H9 (cell line): ENCODE data around the gene FOS. TPM values are rescaled to one million over a fixed set of nuclear protein-coding genes. Genes with fewer than 3 reads are reported as not detected.

Experiments
- DNase-seq: peaks from one replicate; pipeline ENCODE4 v3.0.0-alpha.2; 2017
- H2AFZ ChIP-seq: one replicate; pipeline ENCODE4 v1.6.1; 2013; ENCODE audit warnings: mild to moderate bottlenecking, low read length, control low read depth, moderate library complexity
- H2AK5ac ChIP-seq: 2 replicates; pipeline ENCODE4 v1.6.1; 2013; ENCODE audit warnings: low read length, control low read depth, mixed read lengths; ENCODE audit not compliant: insufficient read length
- H2BK120ac ChIP-seq: one replicate; pipeline ENCODE4 v1.6.1; 2013; ENCODE audit warnings: low read depth, mild to moderate bottlenecking, low read length, control low read depth, inconsistent platforms; ENCODE audit not compliant: poor library complexity, severe bottlenecking
- H2BK12ac ChIP-seq: 2 replicates; pipeline ENCODE4 v1.6.1; 2013; ENCODE audit warnings: low read length, control low read depth, mixed read lengths, low read depth; ENCODE audit not compliant: insufficient read length
- H2BK15ac ChIP-seq: 2 replicates; pipeline ENCODE4 v1.6.1; 2013; ENCODE audit warnings: low read depth, low read length, control low read depth
- H2BK20ac ChIP-seq: one replicate; pipeline ENCODE4 v1.6.1; 2013; ENCODE audit warnings: low read depth, mild to moderate bottlenecking, low read length, control low read depth, inconsistent platforms; ENCODE audit not compliant: poor library complexity, severe bottlenecking
- H2BK5ac ChIP-seq: 2 replicates; pipeline ENCODE4 v1.6.1; 2013; ENCODE audit warnings: low read length, control low read depth, mixed read lengths; ENCODE audit not compliant: insufficient read length
- H3K14ac ChIP-seq: 2 replicates; pipeline ENCODE4 v1.6.1; 2013; ENCODE audit warnings: low read length, control low read depth; ENCODE audit not compliant: insufficient read depth
- H3K18ac ChIP-seq: 2 replicates; pipeline ENCODE4 v1.6.1; 2013; ENCODE audit warnings: low read depth, mild to moderate bottlenecking, mixed read lengths, low read length, control low read depth; ENCODE audit not compliant: insufficient read length
- H3K23ac ChIP-seq: 2 replicates; pipeline ENCODE4 v1.6.1; 2013; ENCODE audit warnings: low read length, control low read depth, mixed read lengths, low read depth; ENCODE audit not compliant: insufficient read length
- H3K23me2 ChIP-seq: 2 replicates; pipeline ENCODE4 v1.6.1; 2013; ENCODE audit warnings: low read depth, mild to moderate bottlenecking, mixed read lengths, low read length, control low read depth; ENCODE audit not compliant: insufficient read length, poor library complexity, severe bottlenecking
- H3K27ac ChIP-seq: 2 replicates; pipeline ENCODE4 v1.5.1; 2013; ENCODE audit warnings: low read length, control low read depth, mixed read lengths, low read depth; ENCODE audit not compliant: insufficient read length
- H3K27me3 ChIP-seq: 2 replicates; pipeline ENCODE4 v1.6.1; 2013; ENCODE audit warnings: low read length, control low read depth, inconsistent platforms; ENCODE audit not compliant: insufficient read depth
- H3K4ac ChIP-seq: 2 replicates; pipeline ENCODE4 v1.6.1; 2013; ENCODE audit warnings: low read depth, mild to moderate bottlenecking, control low read depth, inconsistent platforms, low read length, moderate library complexity
- H3K4me1 ChIP-seq: 2 replicates; pipeline ENCODE4 v1.6.1; 2013; ENCODE audit warnings: low read length, control low read depth, inconsistent platforms; ENCODE audit not compliant: insufficient read depth
- H3K4me2 ChIP-seq: 2 replicates; pipeline ENCODE4 v1.6.1; 2013; ENCODE audit warnings: low read length, control low read depth, mixed read lengths; ENCODE audit not compliant: insufficient read length, insufficient read depth
- H3K56ac ChIP-seq: 2 replicates; pipeline ENCODE4 v1.6.1; 2013; ENCODE audit warnings: low read depth, mild to moderate bottlenecking, mixed read lengths, low read length, control low read depth; ENCODE audit not compliant: insufficient read length
- H3K79me1 ChIP-seq: 2 replicates; pipeline ENCODE4 v1.6.1; 2013; ENCODE audit warnings: low read depth, mild to moderate bottlenecking, moderate library complexity, low read length, control low read depth, inconsistent platforms; ENCODE audit not compliant: insufficient read depth, poor library complexity, severe bottlenecking
- H3K79me2 ChIP-seq: 2 replicates; pipeline ENCODE4 v1.6.1; 2013; ENCODE audit warnings: low read length, control low read depth, inconsistent platforms; ENCODE audit not compliant: insufficient read depth
- H3K9ac ChIP-seq: 2 replicates; pipeline ENCODE4 v1.6.1; 2013; ENCODE audit warnings: low read length, control low read depth, mixed read lengths; ENCODE audit not compliant: insufficient read length; ENCODE audit errors: extremely low read depth
- H3K9me3 ChIP-seq: one replicate; pipeline ENCODE4 v1.6.1; 2013; ENCODE audit warnings: low read depth, low read length, inconsistent platforms; ENCODE audit not compliant: control insufficient read depth
- H3T11ph ChIP-seq: one replicate; pipeline ENCODE4 v1.6.1; 2013; ENCODE audit warnings: mild to moderate bottlenecking, low read length, control low read depth, inconsistent platforms
- H4K20me1 ChIP-seq: one replicate; pipeline ENCODE4 v1.6.1; 2013; ENCODE audit not compliant: control insufficient read depth, insufficient read length, insufficient read depth
- H4K5ac ChIP-seq: 2 replicates; pipeline ENCODE4 v1.6.1; 2013; ENCODE audit warnings: low read depth, mild to moderate bottlenecking, mixed read lengths, low read length, control low read depth; ENCODE audit not compliant: insufficient read length
- H4K8ac ChIP-seq: replicated peaks from 2 replicates; pipeline ENCODE4 v1.6.1; 2013; ENCODE audit warnings: low read length, control low read depth, mixed read lengths, low read depth; ENCODE audit not compliant: insufficient read length
- H4K91ac ChIP-seq: 2 replicates; pipeline ENCODE4 v1.6.1; 2013; ENCODE audit warnings: low read depth, mild to moderate bottlenecking, moderate library complexity, mixed read lengths, low read length, control low read depth; ENCODE audit not compliant: insufficient read length
- H3K27ac Mint-ChIP-seq, 3 experiments: 2 replicates in 2 of 3; 3 replicates in 1 of 3; pipeline ENCODE4 v1.8.0; 2020 to 2021; ENCODE audit warnings: mixed read lengths in 3 of 3, mild to moderate bottlenecking in 1 of 3, moderate library complexity in 1 of 3
- H3K27me3 Mint-ChIP-seq: 2 replicates; pipeline ENCODE4 v1.8.0; 2021; ENCODE audit warnings: low read depth, mild to moderate bottlenecking, moderate library complexity, mixed read lengths
- H3K36me3 Mint-ChIP-seq, 3 experiments: 2 replicates in 2 of 3; 3 replicates in 1 of 3; pipeline ENCODE4 v1.8.0; 2020 to 2021; ENCODE audit warnings: low read depth in 3 of 3, mixed read lengths in 3 of 3; ENCODE audit not compliant: insufficient read depth in 1 of 3
- H3K4me1 Mint-ChIP-seq, 2 experiments: 2 replicates each; pipeline ENCODE4 v1.8.0; 2020; ENCODE audit warnings: mixed read lengths in 2 of 2
- H3K4me3 Mint-ChIP-seq, 2 experiments: 2 replicates in 1 of 2; 3 replicates in 1 of 2; pipeline ENCODE4 v1.8.0; 2020 to 2021; ENCODE audit warnings: mild to moderate bottlenecking in 2 of 2, mixed read lengths in 2 of 2, moderate library complexity in 1 of 2
- H3K9me3 Mint-ChIP-seq, 2 experiments: 2 replicates in 1 of 2; 3 replicates in 1 of 2; pipeline ENCODE4 v1.8.0; 2020; ENCODE audit warnings: mild to moderate bottlenecking in 2 of 2, mixed read lengths in 2 of 2, moderate library complexity in 1 of 2
- WGBS: extraction: QIAGEN DNeasy Blood & Tissue Kit; methylation state at CpG from one replicate; pipeline ENCODE4 v1.1.7; 2013; ENCODE audit warnings: missing lambda C conversion rate, low lambda C conversion rate, mixed read lengths; ENCODE audit not compliant: insufficient read length; ENCODE audit errors: extremely low coverage; 5-methylcytosine and 5-hydroxymethylcytosine counted together
- total RNA-seq: library from RNA; stranded (reverse); gene quantifications from 2 replicates; pipeline ENCODE4 v1.2.1, GENCODE V29; 2021
- TF ChIP-seq, protein P1 (sequence below): fragments of 200-600 bp; sonication (generic); conservative IDR thresholded peaks from 3 replicates; pipeline ENCODE4 v1.8.0; 2021; ENCODE audit warnings: antibody characterized with exemption, mild to moderate bottlenecking

The FOS gene
- total RNA-seq, 1 experiment from 2014 or later, result 33.9 TPM

DNA sequence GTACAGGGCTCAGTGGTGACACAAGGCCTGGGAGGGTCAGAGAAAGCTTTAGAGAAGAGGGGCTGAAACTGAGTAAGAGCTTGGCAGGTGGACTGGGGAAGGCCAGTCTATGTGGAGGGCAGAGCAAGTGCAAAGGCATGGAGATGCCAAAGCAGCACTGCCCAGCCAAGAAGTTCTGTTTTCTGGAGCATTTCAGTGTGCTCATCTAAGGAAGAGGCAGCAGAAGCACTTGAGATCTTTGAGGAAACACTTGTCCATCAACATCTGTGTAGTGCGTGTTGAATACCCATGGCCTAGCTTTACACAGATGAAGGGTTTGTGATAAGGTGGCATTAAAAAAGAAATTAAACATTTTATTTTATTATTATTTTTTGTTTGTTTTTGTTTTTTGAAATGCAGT is 52.8 kb downstream of the FOS start:
- Mint-ChIP-seq H3K27me3 (no peaks in the 10 kb centered on the region; the same call in 1 of the 2 replicates), H3K27ac (no peak overlapping the region; a peak in 1 of 7 replicates), H3K4me3 (no peak overlapping the region), H3K4me1 (peaks cover 0 to 3% of the 10 kb centered on the region in 2 experiments; a peak in 2 of 4 replicates), H3K9me3 (peaks cover under 1% of the 10 kb centered on the region in 2 experiments; a peak in 3 of 5 replicates), H3K36me3 (no peaks in the 10 kb centered on the region)
- no peak overlapping the region for H3K23ac ChIP-seq
- no peak overlapping the region for H2AFZ ChIP-seq
- DNase-seq, result no peak
- no peaks in the 10 kb centered on the region for H3K4me1 ChIP-seq
- no peak overlapping the region for H2AK5ac ChIP-seq
- H3K14ac ChIP-seq, result no peak overlapping the region
- no peak overlapping the region for H3K4me2 ChIP-seq
- TF ChIP-seq, protein P1, sequence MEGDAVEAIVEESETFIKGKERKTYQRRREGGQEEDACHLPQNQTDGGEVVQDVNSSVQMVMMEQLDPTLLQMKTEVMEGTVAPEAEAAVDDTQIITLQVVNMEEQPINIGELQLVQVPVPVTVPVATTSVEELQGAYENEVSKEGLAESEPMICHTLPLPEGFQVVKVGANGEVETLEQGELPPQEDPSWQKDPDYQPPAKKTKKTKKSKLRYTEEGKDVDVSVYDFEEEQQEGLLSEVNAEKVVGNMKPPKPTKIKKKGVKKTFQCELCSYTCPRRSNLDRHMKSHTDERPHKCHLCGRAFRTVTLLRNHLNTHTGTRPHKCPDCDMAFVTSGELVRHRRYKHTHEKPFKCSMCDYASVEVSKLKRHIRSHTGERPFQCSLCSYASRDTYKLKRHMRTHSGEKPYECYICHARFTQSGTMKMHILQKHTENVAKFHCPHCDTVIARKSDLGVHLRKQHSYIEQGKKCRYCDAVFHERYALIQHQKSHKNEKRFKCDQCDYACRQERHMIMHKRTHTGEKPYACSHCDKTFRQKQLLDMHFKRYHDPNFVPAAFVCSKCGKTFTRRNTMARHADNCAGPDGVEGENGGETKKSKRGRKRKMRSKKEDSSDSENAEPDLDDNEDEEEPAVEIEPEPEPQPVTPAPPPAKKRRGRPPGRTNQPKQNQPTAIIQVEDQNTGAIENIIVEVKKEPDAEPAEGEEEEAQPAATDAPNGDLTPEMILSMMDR, result no peak
- no peaks in the 10 kb centered on the region for H3K23me2 ChIP-seq
- H3K9me3 ChIP-seq, result no peaks in the 10 kb centered on the region
- no peak overlapping the region for H3K9ac ChIP-seq
- no peaks in the 10 kb centered on the region for H3K27me3 ChIP-seq
- H3K56ac ChIP-seq, result no peak overlapping the region
- H2BK120ac ChIP-seq, result no peak overlapping the region
- H3K4ac ChIP-seq, result no peak overlapping the region
- H2BK15ac ChIP-seq, result no peak overlapping the region
- H3K79me2 ChIP-seq, result no peaks in the 10 kb centered on the region
- no peak overlapping the region for H4K8ac ChIP-seq
- H4K91ac ChIP-seq, result no peak overlapping the region
- H2BK5ac ChIP-seq, result no peak overlapping the region
- H4K20me1 ChIP-seq, result no peaks in the 10 kb centered on the region
- no peak overlapping the region for H2BK12ac ChIP-seq
- H2BK20ac ChIP-seq, result no peak overlapping the region
- no peak overlapping the region for H3K27ac ChIP-seq
- H4K5ac ChIP-seq, result no peak overlapping the region
- H3K79me1 ChIP-seq, result no peaks in the 10 kb centered on the region
- WGBS, result no CpG with 5 or more reads among the region's 1 CpG
- no peak overlapping the region for H3T11ph ChIP-seq
- H3K18ac ChIP-seq, result no peak overlapping the region

Other genes starting within 250 kb of the FOS start
- gene MLH3, start 227.4 kb upstream of the FOS start, total RNA-seq, result 21.0 and 23.0 TPM in 2 replicates
- 15.5 and 18.9 TPM in 2 replicates for gene ACYP1, start 214.8 kb upstream of the FOS start, total RNA-seq
- 1.4 and 1.5 TPM in 2 replicates for gene ZC2HC1C, start 209.2 kb upstream of the FOS start, total RNA-seq
- 56.5 and 61.4 TPM in 2 replicates for gene NEK9, start 151.8 kb upstream of the FOS start, total RNA-seq
- 176 and 180 TPM in 2 replicates for gene TMED10, start 102.2 kb upstream of the FOS start, total RNA-seq
- 22.8 and 24.7 TPM in 2 replicates for gene JDP2, start 149.2 kb downstream of the FOS start, total RNA-seq
- gene BATF, start 243.6 kb downstream of the FOS start, total RNA-seq, result not detected in 2 replicates